Epithelial cell of esophagus (primary cell): Measurements from ENCODE around the gene MEGF6.

ENCODE experiments used
- DNase-seq: peaks from one replicate; pipeline ENCODE4 v3.0.0; 2010; ENCODE audit warnings: low read depth
- H3K4me3 ChIP-seq: 2 replicates; pipeline ENCODE4 v1.5.1; 2011; ENCODE audit warnings: mild to moderate bottlenecking, low read length, control low read depth
- CTCF ChIP-seq: IDR thresholded peaks from 2 replicates; pipeline ENCODE4 v1.5.1; 2011; ENCODE audit warnings: low read depth, mild to moderate bottlenecking, low read length, control low read depth, inconsistent platforms; ENCODE audit not compliant: insufficient read depth; ENCODE audit errors: missing control alignments

Gene MEGF6

GRCh38 chr1:3537359-3537758 lies 73.9 kb downstream of the MEGF6 start:
- no peak for TF ChIP-seq CTCF
- no peak overlapping the region for H3K4me3 ChIP-seq
- DNase-seq: no peak

- no peak for TF ChIP-seq CTCF
- no peak for DNase-seq
- H3K4me3 ChIP-seq: no peak overlapping the region
Observed at GRCh38 chr1:3536420-3537195, 74.7 kb downstream of the MEGF6 start.

GRCh38 chr1:3535732-3536131 lies 75.6 kb downstream of the MEGF6 start:
- no peak for TF ChIP-seq CTCF
- no peak overlapping the region for H3K4me3 ChIP-seq
- no peak for DNase-seq

GRCh38 chr1:3534803-3535637 lies 76.3 kb downstream of the MEGF6 start:
- TF ChIP-seq CTCF: no peak
- H3K4me3 ChIP-seq: no peak overlapping the region

GRCh38 chr1:3533067-3534048 lies 78.0 kb downstream of the MEGF6 start:
- DNase-seq: no peak

More at GRCh38 chr1:3534803-3535637, 76.3 kb downstream of the MEGF6 start:
- no peak for DNase-seq

GRCh38 chr1:3531928-3532327 lies 79.4 kb downstream of the MEGF6 start:
- DNase-seq: no peak
- no peak for TF ChIP-seq CTCF
- no peak overlapping the region for H3K4me3 ChIP-seq

More at GRCh38 chr1:3533067-3534048, 78.0 kb downstream of the MEGF6 start:
- no peak for TF ChIP-seq CTCF
- no peak overlapping the region for H3K4me3 ChIP-seq
